Esophagus mucosa (tissue), 1 donor: ENCODE data around the gene BNC2. TPM values are rescaled to one million over a fixed set of nuclear protein-coding genes. Genes with fewer than 3 reads are reported as not detected.

Experiments
- ATAC-seq: fragments of 200-7000 bp; cut with Tn5 transposase; one replicate; pipeline ENCODE4 v1.9.1; 2020
- total RNA-seq: library from RNA; stranded (reverse); gene quantifications from one replicate; pipeline ENCODE4 v1.2.4, GENCODE V29; 2023
- donor health status: DM: yes; HTN: yes; CAD: no.

BNC2 gene
- total RNA-seq, 1 donor from 2014 or later: 3.7 TPM

DNA sequence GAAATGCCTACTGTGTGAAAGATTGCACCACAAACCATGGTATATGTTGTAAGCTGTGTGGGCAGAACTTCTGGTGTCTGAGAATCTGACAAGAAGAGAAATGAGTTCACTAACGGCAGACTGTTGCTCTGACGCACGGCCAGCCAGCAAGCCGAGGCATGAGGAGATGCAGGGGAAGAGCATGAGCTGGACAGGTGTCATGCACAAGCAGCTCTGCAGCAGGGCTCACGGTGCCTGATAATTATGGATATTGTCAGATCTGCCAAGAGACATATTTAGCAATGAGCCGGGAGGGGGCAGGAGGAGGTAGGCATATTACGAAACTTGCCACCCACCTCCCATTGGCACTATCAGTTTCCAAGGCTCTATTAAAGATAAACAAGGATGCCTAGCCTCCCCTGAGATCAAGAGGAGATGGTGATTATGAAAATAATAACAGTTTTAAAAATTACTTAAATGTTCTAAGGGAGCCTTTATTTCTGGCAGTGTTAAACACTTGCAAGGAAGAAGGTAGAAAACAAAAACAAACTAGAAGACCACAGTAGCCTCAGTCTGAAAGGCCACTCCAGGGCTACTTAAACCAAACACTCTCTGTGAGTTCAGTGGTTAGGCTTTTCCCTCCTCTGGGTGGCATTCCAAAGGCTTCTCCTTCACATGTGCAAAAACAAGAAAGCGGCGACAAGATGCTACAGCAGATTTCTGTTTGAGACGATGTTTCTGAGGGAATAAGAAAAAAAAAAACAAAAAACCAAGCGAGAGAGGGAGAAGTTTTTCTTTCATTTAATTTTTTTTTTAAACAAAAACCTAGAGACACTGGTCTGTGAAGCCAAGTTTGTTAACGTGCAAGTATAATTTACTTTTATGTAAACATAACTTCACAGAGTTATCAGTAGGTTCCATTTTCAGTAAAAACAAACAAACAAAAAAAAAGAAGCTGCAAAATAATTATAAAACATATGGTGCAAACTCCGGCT, 339.5 kb downstream of the BNC2 start:
- peak; percentile 83 for ATAC-seq

GRCh38 chr9:16527573-16527972, 342.9 kb downstream of the BNC2 start:
- ATAC-seq: no peak

DNA sequence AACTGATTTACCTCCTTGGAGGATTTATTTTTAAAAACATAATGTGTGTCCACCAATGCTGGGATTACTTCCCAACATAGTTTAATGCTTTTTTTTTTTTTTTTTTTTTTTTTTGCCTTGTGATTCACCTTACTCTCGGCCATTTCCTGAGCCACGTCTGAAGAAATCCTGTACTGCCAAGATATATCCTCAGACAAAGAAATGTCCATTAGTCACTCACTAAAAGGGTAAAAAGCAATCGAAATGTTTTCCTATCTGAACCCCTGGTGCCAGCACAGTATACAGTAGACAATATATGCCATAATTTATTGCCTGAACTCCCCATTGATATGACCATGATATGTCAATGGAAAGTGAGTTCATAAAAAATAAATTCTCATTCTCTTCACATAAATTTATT, 344.1 kb downstream of the BNC2 start:
- ATAC-seq: no peak

DNA sequence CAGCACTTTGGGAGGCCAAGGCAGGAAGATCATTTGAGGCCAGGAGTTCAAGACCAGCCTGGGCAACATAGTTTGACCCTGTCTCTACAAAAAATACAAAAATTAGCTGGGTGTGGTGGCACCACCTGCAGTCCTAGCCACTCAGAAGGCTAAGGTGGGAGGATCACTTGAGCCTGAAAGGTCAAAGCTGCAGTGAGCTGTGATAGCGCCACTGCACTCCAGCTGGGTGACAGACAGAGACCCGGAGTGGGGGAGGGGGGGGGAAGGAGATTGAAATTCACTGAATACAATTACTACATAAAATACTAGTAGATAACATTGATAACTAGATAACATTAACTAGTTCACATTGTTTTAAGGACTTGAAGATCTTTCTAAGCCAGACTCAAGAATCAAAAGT, 345.6 kb downstream of the BNC2 start:
- ATAC-seq: no peak

DNA sequence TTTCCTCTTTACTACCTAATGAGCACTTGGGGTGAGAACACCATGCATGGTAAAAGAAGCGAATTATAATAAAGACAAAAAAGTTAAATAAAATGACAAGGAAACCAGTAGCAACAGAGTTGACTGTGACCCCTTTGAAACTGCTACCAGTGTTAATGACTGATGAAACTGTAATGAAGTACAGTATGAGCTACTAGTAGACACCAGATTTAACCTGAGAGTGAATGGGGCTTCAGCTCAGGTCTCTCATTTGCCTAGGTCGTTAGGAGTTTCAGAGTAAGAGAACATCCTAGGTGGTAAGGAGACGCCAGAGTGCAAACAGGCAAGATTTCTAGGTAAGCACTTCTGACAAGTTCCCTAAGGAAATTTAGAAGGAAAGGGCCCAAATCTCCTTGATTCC, 346.4 kb downstream of the BNC2 start:
- ATAC-seq: no peak

GRCh38 chr9:16521868-16522411, 348.5 kb downstream of the BNC2 start:
- ATAC-seq: no peak

GRCh38 chr9:16519001-16519400, 351.5 kb downstream of the BNC2 start:
- no peak for ATAC-seq

DNA sequence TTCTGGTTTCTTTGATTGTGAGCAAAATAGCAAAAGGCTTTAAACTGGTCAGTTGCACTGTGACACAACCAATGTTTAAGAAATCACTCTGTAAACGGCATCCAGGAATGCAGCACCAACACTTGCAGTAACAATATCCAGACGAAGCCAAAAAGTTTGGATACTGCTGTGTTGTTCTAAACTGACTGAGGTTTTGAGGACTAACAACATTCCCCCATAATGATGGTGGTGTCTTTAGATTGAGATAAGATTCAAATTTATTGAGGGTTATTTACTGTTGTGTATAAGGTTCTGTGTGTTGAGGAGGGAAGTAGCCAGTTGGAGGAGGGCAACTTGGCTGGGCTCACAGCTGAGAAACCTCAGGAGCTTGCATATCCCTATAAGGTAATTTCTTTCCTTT, 353.6 kb downstream of the BNC2 start:
- no peak for ATAC-seq

DNA sequence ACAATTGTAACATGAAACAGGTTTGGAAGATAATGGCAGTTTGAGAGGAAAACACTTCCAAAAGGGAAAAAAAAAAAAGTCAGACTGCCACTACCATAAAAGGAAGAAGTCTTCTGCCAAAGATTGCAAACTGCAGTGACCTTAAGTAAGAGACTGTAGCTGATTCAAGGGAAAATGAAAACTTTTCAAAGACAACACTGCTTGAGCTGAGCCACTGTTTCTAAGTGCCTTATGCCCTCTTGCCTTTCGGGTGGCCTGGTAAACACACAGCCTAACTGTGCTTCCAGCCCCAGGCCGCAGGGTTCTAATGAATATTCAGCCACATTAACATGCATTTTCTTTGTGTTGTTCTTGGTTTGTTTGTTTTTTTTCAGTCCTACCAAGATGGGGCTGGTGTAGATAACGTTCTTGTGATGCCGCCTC, 354.6 kb downstream of the BNC2 start:
- ATAC-seq: no peak

DNA sequence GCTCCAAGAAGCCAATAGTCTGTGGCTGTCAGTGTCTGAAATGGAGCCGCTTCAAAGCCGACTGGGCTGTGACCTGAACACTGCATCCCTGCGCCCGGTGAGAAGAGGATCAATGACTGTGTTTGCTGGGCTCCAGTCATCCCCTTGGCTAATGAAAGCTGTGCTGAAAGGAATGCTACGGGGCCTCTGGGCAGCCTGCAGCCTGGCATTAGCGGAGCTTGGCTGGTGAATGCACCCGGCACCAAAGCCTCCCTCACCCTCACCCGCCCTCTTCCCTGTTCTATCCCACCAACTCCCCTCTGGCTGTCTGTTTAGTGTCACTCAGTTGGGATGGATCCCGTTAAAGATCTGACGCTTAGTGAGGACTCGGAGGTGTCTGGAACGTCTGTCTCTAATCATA, 355.3 kb downstream of the BNC2 start:
- ATAC-seq: no peak

- no peak for ATAC-seq
These were observed 356.3 kb downstream of the BNC2 start for GRCh38 chr9:16514131-16514530.

DNA sequence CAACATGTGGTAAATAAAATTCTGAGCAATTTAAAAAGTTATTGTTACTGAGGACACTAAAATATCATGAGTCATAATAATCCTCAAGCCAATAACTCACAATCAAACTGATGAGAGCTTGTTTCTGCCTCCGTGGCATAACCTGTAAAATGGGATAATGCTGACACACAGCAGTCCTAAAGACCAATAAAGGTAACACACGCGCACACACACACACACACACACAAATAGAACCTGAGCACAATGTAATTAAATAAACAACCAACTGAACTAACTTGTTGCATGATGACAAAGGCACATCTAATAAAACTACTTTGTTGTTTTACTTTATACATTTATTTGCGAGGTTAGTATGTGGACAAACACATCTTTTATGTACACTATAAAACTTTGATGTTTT, 358.2 kb downstream of the BNC2 start:
- no peak for ATAC-seq

GRCh38 chr9:16510482-16510881, 360.0 kb downstream of the BNC2 start:
- no peak for ATAC-seq

- no peak for ATAC-seq
These were observed 360.5 kb downstream of the BNC2 start for GRCh38 chr9:16509997-16510396.

DNA sequence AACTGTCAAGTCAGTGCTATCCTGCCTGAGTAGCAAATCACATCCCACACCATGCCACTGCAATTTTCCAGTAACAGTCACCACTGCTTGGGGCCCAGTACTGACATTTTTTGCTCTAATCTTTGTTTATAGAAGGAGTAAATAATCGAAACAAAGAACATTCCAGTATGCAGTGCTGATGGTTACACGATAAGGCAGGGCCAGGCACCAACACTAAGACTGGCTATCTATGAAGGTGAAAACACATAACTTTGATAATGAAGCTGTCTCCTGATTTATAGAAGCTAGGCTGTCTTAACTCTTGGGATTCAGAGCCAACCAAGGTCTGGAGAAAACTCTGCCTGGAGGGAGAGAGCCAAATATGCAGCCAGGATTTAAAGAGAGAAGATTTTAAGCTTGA, 365.3 kb downstream of the BNC2 start:
- no peak for ATAC-seq

- no peak for ATAC-seq
These were observed 368.7 kb downstream of the BNC2 start for GRCh38 chr9:16501726-16502125.

DNA sequence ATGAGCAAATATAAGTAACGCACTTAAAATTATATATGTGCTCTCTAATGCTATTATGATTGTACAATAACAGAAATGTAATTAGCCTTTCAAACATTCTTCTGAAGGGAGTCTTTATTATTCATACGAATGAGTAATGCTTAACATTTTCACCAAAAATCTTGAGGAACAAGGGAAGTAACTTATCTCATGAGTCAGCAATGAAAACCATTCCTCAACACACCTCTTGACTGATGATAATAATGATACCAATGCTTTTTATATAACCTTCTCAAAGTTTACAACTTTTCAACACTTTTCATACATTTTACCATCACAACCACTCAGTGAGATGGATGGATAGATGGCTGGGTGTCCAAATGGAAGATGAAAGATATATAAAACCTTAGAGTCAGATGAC, 369.3 kb downstream of the BNC2 start:
- ATAC-seq: peak; percentile 41

GRCh38 chr9:16500386-16500785, 370.1 kb downstream of the BNC2 start:
- no peak for ATAC-seq

DNA sequence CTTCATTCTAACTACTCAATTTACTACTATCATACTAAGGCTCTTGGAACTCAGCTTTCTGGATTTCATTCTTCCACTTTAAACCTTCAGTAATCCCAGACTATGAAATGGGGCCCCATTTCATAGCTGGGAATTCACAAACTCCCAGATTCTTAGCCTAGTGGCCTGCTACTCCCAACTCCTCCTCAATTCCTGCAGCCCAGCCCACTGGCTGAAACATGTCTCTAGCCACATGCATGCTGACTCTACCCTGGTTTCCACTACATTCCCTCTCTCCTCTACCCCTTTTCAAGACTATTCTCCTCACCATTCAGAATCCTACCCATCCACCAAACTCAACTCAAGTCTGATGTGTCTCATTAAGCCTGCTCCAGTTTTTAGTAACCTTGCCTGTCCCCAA, 370.6 kb downstream of the BNC2 start:
- no peak for ATAC-seq

- ATAC-seq: no peak
These were observed 373.6 kb downstream of the BNC2 start for GRCh38 chr9:16496908-16497307.

- ATAC-seq: no peak
These were observed 382.6 kb downstream of the BNC2 start for GRCh38 chr9:16487915-16488314.

DNA sequence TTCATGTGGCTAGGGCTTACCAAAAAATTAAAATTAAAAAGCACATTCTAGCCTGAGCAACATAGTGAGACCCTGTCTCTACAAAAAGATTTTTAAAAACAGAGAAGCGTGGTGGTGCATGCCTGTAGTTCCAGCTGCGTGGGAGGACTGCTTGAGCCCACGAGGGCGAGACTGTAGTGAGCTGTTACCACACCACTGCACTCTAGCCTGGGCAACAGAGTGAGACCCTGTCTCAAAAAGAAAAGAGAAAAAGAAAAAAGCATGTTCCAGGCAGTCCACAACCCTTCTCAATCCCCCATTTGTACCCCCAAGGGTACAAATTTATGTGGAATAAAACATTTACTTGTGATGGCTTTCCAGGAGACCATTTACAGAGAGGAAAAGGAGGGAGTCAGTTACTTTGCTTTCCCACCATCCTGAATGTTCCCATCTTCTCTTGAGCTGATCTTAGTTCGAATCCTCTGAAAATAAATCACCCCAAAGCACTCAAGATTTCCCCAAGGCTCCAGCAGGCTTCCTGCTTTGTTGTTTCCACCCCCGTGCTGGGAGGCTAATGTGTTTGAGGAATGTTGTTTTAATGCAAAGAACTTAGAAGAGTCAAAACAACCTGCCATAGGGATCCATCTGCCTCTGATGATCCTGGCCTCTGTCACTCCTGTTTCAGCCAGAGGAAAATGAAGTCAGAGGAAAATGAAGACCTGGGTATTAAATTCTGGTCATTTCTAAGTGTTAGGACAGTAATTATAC, 384.7 kb downstream of the BNC2 start:
- ATAC-seq: no peak

DNA sequence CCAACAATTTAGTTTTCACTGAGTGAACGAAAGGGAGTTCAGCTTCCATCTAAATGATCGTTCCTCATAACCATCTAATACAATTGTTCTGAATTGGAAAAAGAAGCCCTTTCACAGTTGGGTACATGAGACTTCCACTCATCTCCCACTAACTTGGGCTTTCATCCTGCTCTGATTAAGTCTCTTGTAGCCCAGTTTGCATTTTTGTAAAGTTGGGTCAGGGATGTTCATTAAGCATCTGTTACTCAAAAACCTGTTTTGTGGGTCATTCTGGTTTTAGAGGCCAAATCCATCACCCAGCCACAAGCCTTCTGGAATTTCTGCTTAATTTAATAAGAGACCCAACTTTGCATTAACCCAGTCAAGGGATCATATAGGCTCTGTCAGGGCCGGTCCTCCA, 385.3 kb downstream of the BNC2 start:
- no peak for ATAC-seq

DNA sequence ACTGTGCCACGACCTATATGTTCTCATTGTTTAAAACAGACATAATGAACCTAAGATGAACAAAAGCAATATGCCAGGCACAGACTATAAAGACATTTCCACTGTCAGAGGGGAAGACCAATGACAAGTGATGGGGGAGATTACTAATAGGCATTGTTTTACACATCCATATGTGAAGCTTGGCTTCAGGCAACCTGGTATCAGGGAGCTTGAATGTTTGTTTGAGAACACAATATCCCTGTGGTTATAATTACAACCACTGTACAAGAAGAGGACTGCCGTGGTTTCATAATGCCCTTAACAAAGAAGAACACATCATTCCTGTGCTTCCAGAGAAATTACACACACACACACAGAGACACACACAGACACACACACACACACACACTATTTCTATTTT, 385.7 kb downstream of the BNC2 start:
- ATAC-seq: no peak
